OCI-LY3 (cell line): ENCODE results near the gene CLSTN2.

Experiments
- H2AFZ ChIP-seq: fragments of 200-600, 300-600 bp; shearing (Covaris generic); 2 replicates; pipeline ENCODE4 v1.6.0; 2014; ENCODE audit warnings: antibody characterized with exemption, low read depth, low read length
- H3K27ac ChIP-seq: fragments of 200-600, 300-600 bp; sonication (generic); 2 replicates; pipeline ENCODE4 v1.5.1; 2014; ENCODE audit warnings: mild to moderate bottlenecking, low read length, moderate library complexity, mixed read lengths
- H3K27me3 ChIP-seq: fragments of 200-600, 300-600 bp; sonication (generic); 2 replicates; pipeline ENCODE4 v1.6.1; 2014; ENCODE audit warnings: low read depth, low read length, mixed read lengths
- H3K36me3 ChIP-seq: fragments of 200-600, 300-600 bp; sonication (generic); replicated peaks from 2 replicates; pipeline ENCODE3; 2014; ENCODE audit warnings: low read depth, low read length, mixed read lengths
- H3K4me1 ChIP-seq: fragments of 300-600, 200-600 bp; sonication (generic); 2 replicates; pipeline ENCODE4 v1.6.1; 2014; ENCODE audit warnings: low read length, mixed read lengths
- H3K4me2 ChIP-seq: fragments of 200-600, 300-600 bp; sonication (generic); 2 replicates; pipeline ENCODE4 v1.6.1; 2014; ENCODE audit warnings: low read length, mixed read lengths
- H3K4me3 ChIP-seq: fragments of 300-600, 200-600 bp; sonication (generic); 2 replicates; pipeline ENCODE4 v1.5.1; 2014; ENCODE audit warnings: antibody characterized with exemption, mild to moderate bottlenecking, low read length, moderate library complexity
- H3K79me2 ChIP-seq: fragments of 300-600, 200-600 bp; shearing (Covaris generic); 2 replicates; pipeline ENCODE4 v1.6.1; 2014; ENCODE audit warnings: mild to moderate bottlenecking, low read length, mixed read lengths
- H3K9ac ChIP-seq: fragments of 300-600, 200-600 bp; shearing (Covaris generic); 2 replicates; pipeline ENCODE4 v1.6.0; 2014; ENCODE audit warnings: mild to moderate bottlenecking, low read length, moderate library complexity
- H3K9me3 ChIP-seq: fragments of 200-600, 300-600 bp; shearing (Covaris generic); 2 replicates; pipeline ENCODE4 v1.6.1; 2014; ENCODE audit warnings: low read length, mixed read lengths; ENCODE audit not compliant: insufficient read depth
- H4K20me1 ChIP-seq: fragments of 200-600, 300-600 bp; sonication (generic); 2 replicates; pipeline ENCODE4 v1.6.1; 2016; ENCODE audit warnings: low read length, mixed read lengths; ENCODE audit not compliant: insufficient read depth
- EZH2phosphoT487 ChIP-seq: fragments of 200-600 bp; shearing (Covaris generic); IDR thresholded peaks from 2 replicates; pipeline ENCODE4 v1.6.1; 2018; ENCODE audit warnings: antibody characterized with exemption, mixed run types, low read depth
- TF ChIP-seq, protein P1 (sequence below): fragments of 200-600, 300-600 bp; sonication (generic); IDR thresholded peaks from 2 replicates; pipeline ENCODE4 v1.5.1; 2014; ENCODE audit warnings: antibody characterized with exemption, low read length, low read depth

CLSTN2 gene

DNA sequence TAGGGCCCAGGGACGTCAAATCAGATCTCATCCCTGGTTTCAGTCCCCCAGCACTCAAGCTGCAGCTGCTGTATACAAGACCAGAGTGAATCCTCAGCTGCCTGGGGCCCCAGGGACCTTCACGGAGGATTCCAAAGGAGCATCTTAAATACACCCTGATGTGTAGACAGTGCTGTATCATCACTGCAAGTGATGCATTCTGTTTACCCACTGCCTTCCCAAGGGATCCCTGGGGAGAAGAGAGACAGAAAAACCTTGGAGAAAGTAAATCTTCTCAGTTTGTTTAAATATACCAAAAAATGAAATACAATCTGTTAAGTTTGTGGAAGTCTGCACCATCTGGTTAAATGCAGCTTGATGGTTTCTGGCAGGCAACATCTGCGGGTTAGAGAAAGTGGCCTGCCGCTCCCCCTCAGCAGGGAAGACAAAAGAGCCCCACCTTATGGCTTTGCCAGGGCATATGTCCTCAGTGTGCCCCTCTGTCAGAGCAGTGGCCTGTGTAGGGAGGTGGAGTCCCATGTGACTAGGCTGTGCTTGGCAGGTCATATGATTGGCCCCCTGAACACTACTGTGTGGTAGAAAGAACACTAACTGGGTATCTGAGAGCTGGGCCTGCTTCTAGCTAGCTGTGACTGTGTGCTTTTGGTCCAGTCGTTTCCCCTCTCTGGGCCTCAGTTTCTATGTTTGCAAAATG, 520.7 kb downstream of the CLSTN2 start:
- Histone ChIP-seq H3K79me2 (no peaks in the 10 kb centered on the region), H3K9me3 (no peaks in the 10 kb centered on the region), H3K27ac (no peak overlapping the region), H3K9ac (no peak overlapping the region), H4K20me1 (no peaks in the 10 kb centered on the region), H2AFZ (no peak overlapping the region), H3K4me1 (no peaks in the 10 kb centered on the region), H3K4me2 (no peak overlapping the region), H3K27me3 (no peaks in the 10 kb centered on the region), H3K36me3 (no peaks in the 10 kb centered on the region), H3K4me3 (no peak overlapping the region)
- TF ChIP-seq EZH2phosphoT487, result no peak
- TF ChIP-seq, protein P1, sequence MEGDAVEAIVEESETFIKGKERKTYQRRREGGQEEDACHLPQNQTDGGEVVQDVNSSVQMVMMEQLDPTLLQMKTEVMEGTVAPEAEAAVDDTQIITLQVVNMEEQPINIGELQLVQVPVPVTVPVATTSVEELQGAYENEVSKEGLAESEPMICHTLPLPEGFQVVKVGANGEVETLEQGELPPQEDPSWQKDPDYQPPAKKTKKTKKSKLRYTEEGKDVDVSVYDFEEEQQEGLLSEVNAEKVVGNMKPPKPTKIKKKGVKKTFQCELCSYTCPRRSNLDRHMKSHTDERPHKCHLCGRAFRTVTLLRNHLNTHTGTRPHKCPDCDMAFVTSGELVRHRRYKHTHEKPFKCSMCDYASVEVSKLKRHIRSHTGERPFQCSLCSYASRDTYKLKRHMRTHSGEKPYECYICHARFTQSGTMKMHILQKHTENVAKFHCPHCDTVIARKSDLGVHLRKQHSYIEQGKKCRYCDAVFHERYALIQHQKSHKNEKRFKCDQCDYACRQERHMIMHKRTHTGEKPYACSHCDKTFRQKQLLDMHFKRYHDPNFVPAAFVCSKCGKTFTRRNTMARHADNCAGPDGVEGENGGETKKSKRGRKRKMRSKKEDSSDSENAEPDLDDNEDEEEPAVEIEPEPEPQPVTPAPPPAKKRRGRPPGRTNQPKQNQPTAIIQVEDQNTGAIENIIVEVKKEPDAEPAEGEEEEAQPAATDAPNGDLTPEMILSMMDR, result no peak

DNA sequence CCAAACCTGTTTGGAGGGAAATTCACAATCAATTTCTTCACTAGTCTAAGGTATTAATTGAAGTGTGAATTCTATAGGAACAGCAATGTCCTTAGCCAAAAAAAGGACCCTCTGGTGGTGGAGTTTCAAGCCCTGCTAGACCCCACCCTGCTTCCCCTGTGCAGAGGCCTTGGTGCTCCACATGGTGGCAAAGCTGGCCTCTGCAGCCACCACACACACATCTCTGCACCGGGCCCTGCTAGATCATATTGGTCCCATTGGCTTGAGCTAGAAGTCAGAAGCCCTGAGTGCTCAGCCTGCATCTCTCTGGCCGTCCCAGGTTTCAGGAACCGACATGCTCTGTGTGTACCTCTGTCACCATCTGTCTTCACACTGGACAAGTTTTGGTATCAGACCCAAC, 522.0 kb downstream of the CLSTN2 start:
- Histone ChIP-seq H3K9me3 (no peaks in the 10 kb centered on the region), H3K27ac (no peak overlapping the region), H3K4me3 (no peak overlapping the region), H3K36me3 (no peaks in the 10 kb centered on the region), H4K20me1 (no peaks in the 10 kb centered on the region), H3K4me2 (no peak overlapping the region), H3K27me3 (no peaks in the 10 kb centered on the region), H3K4me1 (no peaks in the 10 kb centered on the region), H3K9ac (no peak overlapping the region), H3K79me2 (no peaks in the 10 kb centered on the region), H2AFZ (no peak overlapping the region)
- TF ChIP-seq, protein P1, result no peak
- TF ChIP-seq EZH2phosphoT487, result no peak

DNA sequence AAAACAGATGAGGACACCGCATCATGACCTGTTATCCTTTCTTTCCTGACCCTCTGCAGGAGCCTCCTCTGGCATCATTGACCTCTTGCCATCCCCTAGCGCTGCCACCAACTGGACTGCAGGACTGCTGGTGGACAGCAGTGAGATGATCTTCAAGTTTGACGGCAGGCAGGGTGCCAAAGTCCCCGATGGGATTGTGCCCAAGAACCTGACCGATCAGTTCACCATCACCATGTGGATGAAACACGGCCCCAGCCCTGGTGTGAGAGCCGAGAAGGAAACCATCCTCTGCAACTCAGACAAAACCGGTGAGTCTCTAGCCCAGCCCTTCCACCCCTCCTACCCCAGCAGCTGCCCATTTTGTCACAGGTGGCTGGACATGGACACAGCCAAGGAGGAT, 524.5 kb downstream of the CLSTN2 start:
- no peak overlapping the region for H3K4me2 ChIP-seq
- H3K4me1 ChIP-seq, result 0 out of 2 replicates have a peak, but pooled peaks cover 4% of the 10 kb centered on the region
- no peak overlapping the region for H2AFZ ChIP-seq
- H3K9ac ChIP-seq, result no peak overlapping the region
- TF ChIP-seq, protein P1, result no peak
- no peak for TF ChIP-seq EZH2phosphoT487
- no peak overlapping the region for H3K4me3 ChIP-seq
- H3K27me3 ChIP-seq, result peaks cover 4% of the 10 kb centered on the region; the same call in 1 of the 2 replicates
- no peaks in the 10 kb centered on the region for H3K36me3 ChIP-seq
- no peaks in the 10 kb centered on the region for H4K20me1 ChIP-seq
- no peaks in the 10 kb centered on the region for H3K9me3 ChIP-seq
- H3K27ac ChIP-seq, result no peak overlapping the region
- no peaks in the 10 kb centered on the region for H3K79me2 ChIP-seq

DNA sequence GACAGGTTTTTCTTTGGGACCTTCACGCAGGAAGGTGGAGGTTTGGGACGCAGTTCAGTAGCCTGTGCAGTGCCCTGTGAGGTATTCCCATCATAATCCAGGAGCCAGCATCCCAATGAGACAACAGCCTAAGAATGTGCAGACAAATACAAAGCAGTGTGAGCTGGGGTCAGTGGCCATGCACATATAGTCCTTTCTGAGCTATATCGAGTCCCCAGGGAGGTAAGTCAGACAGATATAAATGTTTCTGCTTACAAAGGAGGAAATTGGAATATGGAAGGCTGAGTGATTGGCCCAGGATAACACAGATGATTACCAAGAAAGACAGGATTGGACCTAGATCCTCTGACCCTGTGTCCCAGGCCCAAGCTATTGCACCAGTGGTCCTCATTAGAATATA, 526.3 kb downstream of the CLSTN2 start:
- H2AFZ ChIP-seq, result no peak overlapping the region
- H3K9me3 ChIP-seq, result no peaks in the 10 kb centered on the region
- no peaks in the 10 kb centered on the region for H3K36me3 ChIP-seq
- no peak overlapping the region for H3K4me2 ChIP-seq
- H3K79me2 ChIP-seq, result no peaks in the 10 kb centered on the region
- no peak for TF ChIP-seq EZH2phosphoT487
- TF ChIP-seq, protein P1, result no peak
- H4K20me1 ChIP-seq, result no peaks in the 10 kb centered on the region
- peaks cover 4% of the 10 kb centered on the region; the same call in 1 of the 2 replicates for H3K27me3 ChIP-seq
- no peak overlapping the region for H3K27ac ChIP-seq
- H3K4me3 ChIP-seq, result no peak overlapping the region
- H3K4me1 ChIP-seq, result 0 out of 2 replicates have a peak, but pooled peaks cover 4% of the 10 kb centered on the region
- H3K9ac ChIP-seq, result no peak overlapping the region
